Measurements from ENCODE around the gene LGR6. TPM values are rescaled to one million over a fixed set of nuclear protein-coding genes. Genes with fewer than 3 reads are reported as not detected.

LGR6 gene
- total and polyA plus RNA-seq, 12 donors: 0.06 to 1.0 (median 0.18) TPM; not detected in 3

DNA sequence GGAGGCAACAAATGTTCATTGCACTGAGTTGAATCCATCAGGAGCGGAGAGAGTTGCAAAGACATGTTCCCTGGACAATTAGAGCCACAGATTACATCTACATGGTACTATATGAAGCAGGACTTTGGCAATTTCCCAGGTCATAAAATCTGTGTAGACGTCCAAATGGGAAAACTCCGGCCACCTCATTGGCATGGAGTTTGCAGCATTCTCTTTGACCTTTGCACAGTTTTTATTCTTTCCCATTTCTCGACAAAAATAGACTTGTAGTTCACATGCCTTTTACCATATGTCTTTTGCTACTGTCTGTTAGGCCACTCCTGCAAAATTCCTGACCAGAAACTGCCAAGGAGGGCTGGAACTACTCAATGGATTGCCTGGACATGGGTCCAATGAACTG, 100.0 kb downstream of the LGR6 start:
- WGBS, 4 donors: 68 to 73% (median 71%) methylated on average over 4 of the region's 4 CpGs
- H3K4me3 ChIP-seq: no peak overlapping the region
- H3K36me3 ChIP-seq (replicated peaks in 1 of 2): no peaks in the 10 kb centered on the region
- TF ChIP-seq, protein P1, sequence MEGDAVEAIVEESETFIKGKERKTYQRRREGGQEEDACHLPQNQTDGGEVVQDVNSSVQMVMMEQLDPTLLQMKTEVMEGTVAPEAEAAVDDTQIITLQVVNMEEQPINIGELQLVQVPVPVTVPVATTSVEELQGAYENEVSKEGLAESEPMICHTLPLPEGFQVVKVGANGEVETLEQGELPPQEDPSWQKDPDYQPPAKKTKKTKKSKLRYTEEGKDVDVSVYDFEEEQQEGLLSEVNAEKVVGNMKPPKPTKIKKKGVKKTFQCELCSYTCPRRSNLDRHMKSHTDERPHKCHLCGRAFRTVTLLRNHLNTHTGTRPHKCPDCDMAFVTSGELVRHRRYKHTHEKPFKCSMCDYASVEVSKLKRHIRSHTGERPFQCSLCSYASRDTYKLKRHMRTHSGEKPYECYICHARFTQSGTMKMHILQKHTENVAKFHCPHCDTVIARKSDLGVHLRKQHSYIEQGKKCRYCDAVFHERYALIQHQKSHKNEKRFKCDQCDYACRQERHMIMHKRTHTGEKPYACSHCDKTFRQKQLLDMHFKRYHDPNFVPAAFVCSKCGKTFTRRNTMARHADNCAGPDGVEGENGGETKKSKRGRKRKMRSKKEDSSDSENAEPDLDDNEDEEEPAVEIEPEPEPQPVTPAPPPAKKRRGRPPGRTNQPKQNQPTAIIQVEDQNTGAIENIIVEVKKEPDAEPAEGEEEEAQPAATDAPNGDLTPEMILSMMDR (IDR thresholded peaks at IDR 0.05): no peak
- no peak for TF ChIP-seq POLR2A (IDR thresholded peaks at IDR 0.05)
- H3K27me3 ChIP-seq: no peaks in the 10 kb centered on the region
- intact Hi-C loops (cut with DNase I): no loop called here
- H3K9me3 ChIP-seq (replicated peaks in 1 of 3): no peaks in the 10 kb centered on the region
- no peak overlapping the region for H3K27ac ChIP-seq
- H3K4me1 ChIP-seq (replicated peaks in 1 of 2): no peaks in the 10 kb centered on the region
- no peak for DNase-seq

DNA sequence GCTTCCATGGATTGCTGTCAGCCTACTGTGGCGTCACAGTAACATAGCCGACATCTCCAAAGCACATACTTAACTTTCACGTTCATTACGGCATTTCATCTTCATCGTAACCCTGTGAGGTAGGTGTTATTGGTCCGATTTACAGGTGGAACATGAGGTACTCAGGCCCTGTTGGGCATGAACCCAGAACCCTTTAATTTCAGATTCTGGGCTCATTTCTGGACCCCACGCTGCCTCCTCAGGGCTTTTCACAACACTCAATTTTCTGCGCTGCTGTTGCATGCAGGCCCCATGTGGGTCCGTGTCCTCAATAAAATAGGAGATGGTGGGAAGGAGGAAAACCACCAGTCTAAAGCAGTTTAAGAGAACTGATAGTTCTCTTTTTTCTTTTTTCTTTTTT, 108.6 kb downstream of the LGR6 start:
- H3K9me3 ChIP-seq (replicated peaks in 1 of 3): no peaks in the 10 kb centered on the region
- intact Hi-C loops (cut with DNase I): no loop called here
- DNase-seq: no peak
- H3K27ac ChIP-seq: no peak overlapping the region
- 92 to 96% (median 95%) methylated on average over 9 of the region's 9 CpGs for WGBS, 4 donors
- H3K4me3 ChIP-seq: no peak overlapping the region
- TF ChIP-seq POLR2A (IDR thresholded peaks at IDR 0.05): no peak
- TF ChIP-seq, protein P1 (IDR thresholded peaks at IDR 0.05): no peak
- no peaks in the 10 kb centered on the region for H3K36me3 ChIP-seq (replicated peaks in 1 of 2)
- no peaks in the 10 kb centered on the region for H3K27me3 ChIP-seq
- H3K4me1 ChIP-seq (replicated peaks in 1 of 2): no peaks in the 10 kb centered on the region

DNA sequence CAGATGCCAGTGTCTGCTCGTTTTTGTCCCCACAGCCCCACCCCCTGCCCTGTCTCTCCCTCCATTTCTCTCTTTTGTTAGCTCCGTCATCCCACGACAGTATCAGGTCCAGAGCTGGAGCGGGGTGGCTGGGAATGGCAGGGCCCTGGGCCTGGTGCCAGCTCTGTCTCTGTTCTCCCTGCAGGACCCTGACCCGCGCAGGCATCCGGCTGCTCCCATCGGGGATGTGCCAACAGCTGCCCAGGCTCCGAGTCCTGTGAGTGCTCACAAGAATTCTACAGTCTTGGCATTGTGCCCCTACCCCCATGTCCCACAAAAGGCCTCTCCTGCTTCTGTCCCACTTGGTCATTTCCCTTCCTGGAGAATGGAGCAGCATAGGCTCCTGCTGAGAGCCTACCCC, 110.8 kb downstream of the LGR6 start:
- Histone ChIP-seq H3K36me3 (replicated peaks in 1 of 2) (no peaks in the 10 kb centered on the region), H3K4me3 (no peak overlapping the region), H3K27ac (no peak overlapping the region), H3K27me3 (no peaks in the 10 kb centered on the region), H3K4me1 (replicated peaks in 1 of 2) (no peaks in the 10 kb centered on the region), H3K9me3 (replicated peaks in 1 of 3) (no peaks in the 10 kb centered on the region)
- TF ChIP-seq, protein P1 (IDR thresholded peaks at IDR 0.05): no peak
- TF ChIP-seq POLR2A (IDR thresholded peaks at IDR 0.05): no peak
- 63 to 78% (median 68%) methylated on average over 4 to 9 of the region's 9 CpGs for WGBS, 4 donors
- no peak for DNase-seq
- intact Hi-C loops (cut with DNase I): no loop called here

DNA sequence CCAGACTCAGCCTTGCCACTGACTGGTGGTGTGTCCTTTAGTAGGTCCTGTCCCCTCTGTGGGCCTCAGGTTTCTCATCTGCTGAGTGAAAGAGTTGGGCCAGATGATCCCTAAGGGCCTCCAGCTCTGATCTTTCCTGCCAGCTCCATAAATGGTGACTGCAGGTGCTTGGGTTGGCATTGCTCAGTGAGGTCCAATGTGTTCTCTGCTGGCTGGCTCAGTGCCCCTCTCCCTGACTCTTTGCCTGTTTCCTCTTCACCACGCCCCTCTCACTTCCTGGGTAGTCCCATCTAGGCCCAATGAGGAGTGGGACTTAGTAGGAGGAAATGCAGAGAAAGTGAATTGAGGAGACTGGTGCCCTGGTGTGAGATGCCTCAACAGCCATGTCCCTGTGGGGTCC, 111.6 kb downstream of the LGR6 start:
- H3K27me3 ChIP-seq: no peaks in the 10 kb centered on the region
- intact Hi-C loops (cut with DNase I): no loop called here
- H3K27ac ChIP-seq: no peak overlapping the region
- H3K4me3 ChIP-seq: no peak overlapping the region
- no peak for DNase-seq
- H3K4me1 ChIP-seq (replicated peaks in 1 of 2): no peaks in the 10 kb centered on the region
- H3K36me3 ChIP-seq (replicated peaks in 1 of 2): no peaks in the 10 kb centered on the region
- 70 to 88% (median 79%) methylated on average over 1 of the region's 1 CpG; no CpG with 5 or more reads in 1 of the 4 donors for WGBS, 4 donors
- TF ChIP-seq POLR2A (IDR thresholded peaks at IDR 0.05): no peak
- TF ChIP-seq, protein P1 (IDR thresholded peaks at IDR 0.05): no peak
- no peaks in the 10 kb centered on the region for H3K9me3 ChIP-seq (replicated peaks in 1 of 3)
